ENCODE measurements around the gene ZIC1. TPM values are rescaled to one million over a fixed set of nuclear protein-coding genes. Genes with fewer than 3 reads are reported as not detected.

ZIC1 gene
- polyA plus RNA-seq, 1 donor (not counting 4 experiments of a cell fraction or from before 2014, with no cell fraction given), result not detected

- DNase-seq (ENCODE audit: low read depth, low spot score) (no peak), FAIRE-seq (no peak)
- no peaks in the 10 kb centered on the region for H3K9me3 ChIP-seq (ENCODE audit: control insufficient read depth, low read depth, low read length)
- dilution Hi-C loops (cut with MboI; ENCODE audit: extremely low pct_ligation_motif_present, low sequenced_read_pairs), result no loop called here
- no peaks in the 10 kb centered on the region for H4K20me1 ChIP-seq (ENCODE audit: control insufficient read depth, extremely low read depth, insufficient read depth, low read length)
- H3K36me3 ChIP-seq (ENCODE audit: control insufficient read depth in 2 of 2, extremely low read depth in 1 of 2, insufficient read depth in 2 of 2, low read length in 2 of 2), result no peaks in the 10 kb centered on the region
- no peaks in the 10 kb centered on the region for H3K9me1 ChIP-seq (ENCODE audit: control insufficient read depth, extremely low read depth, insufficient read depth, low read length)
- TF ChIP-seq CTCF (optimal IDR thresholded peaks at IDR 0.05 in 1 of 3, IDR thresholded peaks at IDR 0.05 in 1 of 3, conservative IDR thresholded peaks at IDR 0.05 in 1 of 3; ENCODE audit: extremely low read depth in 1 of 3, insufficient read depth in 2 of 3, low read length in 3 of 3), result no peak
- TF ChIP-seq EZH2 (IDR thresholded peaks at IDR 0.05; ENCODE audit: low read length), result no peak
- no peak overlapping the region for H2AFZ ChIP-seq (ENCODE audit: control insufficient read depth, low read length)
- peaks cover 75% of the 10 kb centered on the region for H3K27me3 ChIP-seq (ENCODE audit: control insufficient read depth, extremely low read depth, insufficient read depth, low read length)
- no peak overlapping the region for H3K27ac ChIP-seq (ENCODE audit: control insufficient read depth, insufficient read depth, low read length)
- H3K9ac ChIP-seq (ENCODE audit: control insufficient read depth, extremely low read depth, insufficient read depth, low read length), result no peak overlapping the region
- H3K4me3 ChIP-seq (ENCODE audit: control insufficient read depth in 2 of 3, extremely low read depth in 1 of 3, insufficient read depth in 2 of 3, low read depth in 1 of 3, low read length in 3 of 3), result no peak overlapping the region
- H3K79me2 ChIP-seq (ENCODE audit: control insufficient read depth, insufficient read depth, low read length), result no peaks in the 10 kb centered on the region
- H3K4me1 ChIP-seq (ENCODE audit: control insufficient read depth, extremely low read depth, insufficient read depth, low read length), result no peaks in the 10 kb centered on the region
- no peak overlapping the region for H3K4me2 ChIP-seq (ENCODE audit: control insufficient read depth, extremely low read depth, insufficient read depth, low read depth, low read length)
These were observed 36.6 kb upstream of the ZIC1 start for GRCh38 chr3:147372525-147373027.

- Histone ChIP-seq H3K4me3 (ENCODE audit: control insufficient read depth in 2 of 3, extremely low read depth in 1 of 3, insufficient read depth in 2 of 3, low read depth in 1 of 3, low read length in 3 of 3) (no peak overlapping the region), H3K27ac (ENCODE audit: control insufficient read depth, insufficient read depth, low read length) (no peak overlapping the region), H3K36me3 (ENCODE audit: control insufficient read depth in 2 of 2, extremely low read depth in 1 of 2, insufficient read depth in 2 of 2, low read length in 2 of 2) (no peaks in the 10 kb centered on the region), H3K9ac (ENCODE audit: control insufficient read depth, extremely low read depth, insufficient read depth, low read length) (no peak overlapping the region), H3K9me3 (ENCODE audit: control insufficient read depth, low read depth, low read length) (no peaks in the 10 kb centered on the region), H3K9me1 (ENCODE audit: control insufficient read depth, extremely low read depth, insufficient read depth, low read length) (no peaks in the 10 kb centered on the region), H3K4me2 (ENCODE audit: control insufficient read depth, extremely low read depth, insufficient read depth, low read depth, low read length) (no peak overlapping the region), H4K20me1 (ENCODE audit: control insufficient read depth, extremely low read depth, insufficient read depth, low read length) (no peaks in the 10 kb centered on the region), H2AFZ (ENCODE audit: control insufficient read depth, low read length) (no peak overlapping the region), H3K4me1 (ENCODE audit: control insufficient read depth, extremely low read depth, insufficient read depth, low read length) (no peaks in the 10 kb centered on the region), H3K27me3 (ENCODE audit: control insufficient read depth, extremely low read depth, insufficient read depth, low read length) (peaks cover 75% of the 10 kb centered on the region), H3K79me2 (ENCODE audit: control insufficient read depth, insufficient read depth, low read length) (no peaks in the 10 kb centered on the region)
- TF ChIP-seq EZH2 (IDR thresholded peaks at IDR 0.05; ENCODE audit: low read length), result no peak
- TF ChIP-seq CTCF (optimal IDR thresholded peaks at IDR 0.05 in 1 of 3, IDR thresholded peaks at IDR 0.05 in 1 of 3, conservative IDR thresholded peaks at IDR 0.05 in 1 of 3; ENCODE audit: extremely low read depth in 1 of 3, insufficient read depth in 2 of 3, low read length in 3 of 3), result no peak
- dilution Hi-C loops (cut with MboI; ENCODE audit: extremely low pct_ligation_motif_present, low sequenced_read_pairs), result no loop called here
- FAIRE-seq (no peak), DNase-seq (ENCODE audit: low read depth, low spot score) (no peak)
These were observed 35.9 kb upstream of the ZIC1 start for GRCh38 chr3:147373301-147373700.

All from keratinocyte (primary cell).